ENCODE data around the gene OR6B1.

Gene OR6B1

DNA sequence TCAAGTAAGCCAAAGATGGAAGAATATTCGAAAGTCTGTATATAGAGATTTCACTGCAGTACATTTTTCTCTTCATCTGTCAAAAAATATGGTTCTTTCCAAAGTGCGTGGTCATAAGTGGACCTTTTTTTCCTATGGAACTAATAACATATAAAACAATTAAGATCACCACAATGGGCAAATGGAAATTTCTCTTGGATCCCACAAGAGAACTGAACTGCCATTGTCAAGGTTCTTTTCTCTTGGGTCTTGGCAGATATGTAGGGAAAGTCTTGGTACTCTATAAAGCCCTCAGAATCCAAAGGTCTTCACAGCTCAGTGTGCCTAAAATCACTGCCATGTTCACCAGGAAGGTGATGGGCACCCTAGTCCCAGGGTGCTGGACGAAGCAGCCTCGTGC is at the start of gene OR6B1:
Gene OR6B1 (plus strand): TSS at position 301 of the 400 bp plus-strand sequence. CDS start 3,677 bp downstream, outside the sequence.
- DNase-seq, result no peak

DNA sequence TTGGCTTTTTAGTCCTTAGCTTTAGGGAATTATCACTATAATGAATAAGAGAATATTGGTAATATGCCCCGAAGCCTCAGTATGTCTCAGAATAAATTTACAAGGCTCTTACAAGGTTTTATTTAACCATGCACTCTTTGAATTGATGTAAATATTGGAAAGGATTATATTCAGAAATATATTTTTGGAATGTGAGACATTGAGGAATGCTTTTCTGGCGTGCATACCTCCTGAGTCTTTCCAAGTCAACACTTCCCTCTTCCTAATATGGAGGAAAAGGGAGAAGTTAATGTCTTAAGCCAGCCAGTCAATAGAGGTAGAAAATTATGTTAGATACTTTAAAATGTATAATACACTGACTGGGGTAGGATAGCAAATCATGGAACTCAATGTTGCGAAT is 46.7 kb upstream of the OR6B1 start:
- DNase-seq, result no peak

DNA sequence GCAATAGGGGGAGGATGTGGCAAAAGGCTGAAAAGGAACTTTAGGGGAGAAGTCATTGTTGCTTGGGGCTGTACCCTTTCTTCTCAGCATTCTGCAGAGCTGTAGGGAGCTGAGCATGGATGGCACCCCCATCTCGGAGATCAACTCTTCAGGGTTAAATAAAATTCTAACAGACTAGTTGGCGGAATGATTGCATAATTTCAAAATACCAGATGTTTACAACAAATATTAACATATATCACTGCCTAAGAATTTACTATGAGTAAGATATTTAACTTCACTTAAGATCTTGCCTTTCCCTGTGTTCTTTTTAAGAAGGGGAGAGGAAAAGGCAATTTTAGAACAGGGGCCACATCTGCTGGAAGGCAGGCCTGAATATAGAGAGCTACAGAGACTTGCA is 46.0 kb upstream of the OR6B1 start:
- DNase-seq, result no peak

DNA sequence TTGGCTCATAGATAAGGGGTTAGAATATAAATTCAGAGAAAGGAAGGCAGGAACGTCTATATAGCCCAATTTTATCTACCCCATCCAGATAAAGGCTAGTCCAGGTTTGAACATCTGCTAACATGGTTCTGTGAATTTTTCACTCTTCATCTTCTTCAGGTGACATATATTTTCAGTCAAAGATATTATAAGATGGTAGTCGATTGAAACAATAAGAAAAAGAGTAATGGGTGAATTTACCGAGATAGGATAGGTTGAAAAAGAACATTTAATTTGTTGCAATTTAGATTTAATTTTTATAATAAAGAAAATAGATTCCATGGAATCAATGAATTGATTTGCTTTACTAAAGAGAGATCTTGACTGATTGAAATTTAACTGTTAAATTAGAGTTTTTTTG is 45.6 kb upstream of the OR6B1 start, which contains the start of gene OR2F1:
Gene OR2F1 (plus strand): TSS at position 301 of the 400 bp plus-strand sequence. CDS start 5,127 bp downstream, outside the sequence.
- DNase-seq, result no peak

DNA sequence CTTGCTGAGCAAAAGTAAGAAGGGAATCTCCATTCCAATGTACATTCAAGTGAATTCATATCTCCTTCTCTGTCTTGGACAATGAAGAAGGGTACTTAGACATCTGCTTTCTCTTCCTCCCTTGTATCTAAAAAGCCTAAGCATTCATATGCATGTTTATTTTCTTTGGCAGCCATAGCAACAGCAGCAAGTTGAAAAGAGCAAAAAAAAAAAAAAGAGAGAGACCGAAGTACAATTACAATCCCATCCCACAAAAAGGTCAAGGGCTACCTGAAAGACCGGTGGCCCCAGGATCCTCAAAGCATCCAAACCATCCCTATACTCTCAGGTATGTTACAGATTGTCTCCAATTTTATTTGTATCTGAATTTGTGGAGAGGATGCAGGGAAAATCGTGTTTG is 41.3 kb upstream of the OR6B1 start:
- no peak for DNase-seq

DNA sequence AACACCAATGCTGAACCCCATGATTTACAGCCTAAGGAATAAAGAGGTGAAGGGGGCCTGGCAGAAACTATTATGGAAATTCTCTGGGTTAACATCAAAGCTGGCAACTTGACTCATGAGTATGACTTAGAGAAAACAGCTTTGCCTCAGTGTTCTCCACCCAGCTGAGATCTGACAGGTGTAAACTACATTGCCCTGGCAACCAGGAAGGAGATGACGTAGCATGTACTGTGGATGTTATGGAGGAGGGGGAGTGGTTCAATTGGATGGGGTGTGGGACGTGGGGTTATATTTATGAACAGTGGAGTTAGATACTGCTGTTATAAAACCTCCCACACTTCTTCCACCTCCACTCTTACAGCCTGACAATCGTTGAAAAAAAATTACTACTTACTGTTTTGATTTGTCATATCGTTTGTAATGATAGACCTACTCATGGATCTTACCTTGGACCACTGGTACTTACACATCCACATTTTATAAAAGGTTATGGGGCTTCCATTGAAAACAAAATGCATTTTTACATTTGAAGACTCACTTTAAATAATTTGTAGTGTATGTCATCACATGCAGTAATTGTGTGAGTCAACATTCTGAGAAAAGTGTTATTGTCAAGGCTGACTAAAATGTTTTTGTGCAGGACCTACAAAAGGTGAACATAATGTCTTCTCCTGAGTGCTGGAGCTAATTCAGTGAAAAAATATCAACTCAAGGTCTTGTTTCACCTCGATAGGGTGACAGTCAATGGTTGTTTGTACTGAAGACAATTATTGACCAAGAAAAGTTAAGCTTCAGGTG is 39.1 kb upstream of the OR6B1 start:
- no peak for DNase-seq

DNA sequence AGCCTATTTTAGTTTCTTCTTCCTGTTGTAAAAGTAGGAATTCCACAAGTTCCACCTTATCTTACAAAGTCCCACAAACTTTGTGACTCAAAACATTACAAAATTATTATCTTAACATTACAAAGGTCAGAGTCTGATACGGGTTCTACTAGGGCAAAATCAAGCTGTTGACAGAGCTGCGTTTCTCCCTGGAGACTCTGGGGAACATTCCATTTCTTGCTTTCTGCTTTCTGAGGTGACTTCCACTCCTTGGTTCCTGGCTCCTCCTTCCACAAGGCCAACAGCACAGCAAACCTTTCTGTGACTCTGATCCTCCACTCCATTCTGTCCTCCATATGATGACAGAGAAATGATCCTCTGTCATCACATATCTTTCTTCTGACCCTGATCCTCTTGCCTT is 34.8 kb upstream of the OR6B1 start:
- DNase-seq, result no peak

DNA sequence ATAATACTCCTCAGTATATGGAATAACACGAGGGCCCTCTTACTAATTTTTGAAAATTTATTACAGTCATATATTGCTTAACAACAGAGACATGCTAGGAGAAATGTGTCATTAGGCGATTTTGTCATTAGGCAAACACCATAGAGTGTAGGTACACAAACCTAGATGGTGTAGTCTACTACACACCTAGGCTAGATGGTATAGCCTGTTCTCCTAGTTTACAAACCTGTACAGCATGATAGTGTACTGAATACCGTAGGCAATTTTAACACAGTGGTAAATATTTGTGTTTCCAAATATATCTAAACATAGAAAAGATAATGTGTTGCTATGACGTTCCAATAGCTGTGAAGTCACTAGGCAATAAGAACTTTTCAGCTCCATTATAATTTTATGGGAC is 32.7 kb upstream of the OR6B1 start:
- DNase-seq, result no peak

DNA sequence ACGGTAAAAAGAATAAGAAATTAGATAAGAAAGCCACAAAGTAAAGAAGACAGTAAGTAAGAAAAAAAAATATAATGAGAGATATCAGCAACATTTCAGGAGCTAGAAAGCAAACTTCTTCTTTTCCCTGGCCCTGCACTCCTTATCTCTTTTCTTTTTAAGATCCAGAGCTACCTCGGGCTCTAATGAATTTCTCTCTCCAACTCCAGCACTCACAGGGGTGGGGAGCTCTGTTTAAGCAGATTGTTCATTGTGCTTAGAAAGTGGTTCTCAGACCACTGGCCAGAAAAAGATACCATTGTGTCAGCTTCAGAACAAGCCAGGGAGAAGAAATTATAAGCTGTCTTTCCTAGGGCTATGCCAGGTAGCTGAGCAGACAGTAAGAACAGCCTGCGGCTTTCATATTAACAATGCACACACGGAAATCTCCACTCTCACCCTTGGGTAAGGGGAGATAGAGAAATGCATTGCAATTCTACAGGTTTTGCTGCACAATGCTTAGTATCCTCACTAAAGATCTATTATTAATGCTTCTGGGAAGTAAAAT is 26.2 kb upstream of the OR6B1 start:
- no peak for DNase-seq

DNA sequence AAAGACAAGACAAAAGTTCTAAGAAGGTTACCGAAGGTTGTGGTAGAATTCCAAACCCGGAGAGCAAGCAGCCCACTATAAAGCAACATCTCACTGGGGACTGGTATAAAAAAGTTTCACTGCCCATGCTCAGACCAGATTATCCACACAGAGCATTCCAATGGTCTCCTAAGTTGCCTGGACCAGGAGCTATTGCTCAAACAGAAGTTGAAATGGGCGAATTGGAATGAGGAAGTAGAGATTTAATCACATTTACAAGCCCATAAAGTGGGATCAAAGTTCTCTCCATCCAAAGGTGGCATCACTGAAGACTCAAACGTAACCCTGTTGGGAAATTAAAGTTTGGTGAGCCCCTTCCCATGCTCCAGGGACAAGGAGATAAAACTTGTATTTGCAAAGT is 25.7 kb upstream of the OR6B1 start:
- DNase-seq, result no peak

DNA sequence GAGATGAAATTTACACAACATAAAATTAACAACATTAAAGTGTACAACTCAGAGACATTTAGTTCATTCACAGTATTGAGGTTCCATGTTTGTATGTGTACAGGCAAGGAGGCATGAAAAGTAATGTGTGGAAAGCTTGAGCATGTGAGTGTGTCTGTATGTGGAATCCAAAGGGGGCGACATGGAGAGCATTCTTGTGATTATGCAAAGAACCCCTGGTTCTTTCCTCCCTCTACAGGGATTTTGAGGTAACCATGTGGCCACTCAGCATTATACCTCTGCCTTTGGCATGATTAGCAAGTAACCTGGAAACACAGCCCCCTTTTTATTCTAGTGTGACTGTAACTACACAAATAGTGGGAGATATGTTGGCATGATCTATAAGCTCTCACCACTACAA is 24.5 kb upstream of the OR6B1 start:
- DNase-seq, result no peak

DNA sequence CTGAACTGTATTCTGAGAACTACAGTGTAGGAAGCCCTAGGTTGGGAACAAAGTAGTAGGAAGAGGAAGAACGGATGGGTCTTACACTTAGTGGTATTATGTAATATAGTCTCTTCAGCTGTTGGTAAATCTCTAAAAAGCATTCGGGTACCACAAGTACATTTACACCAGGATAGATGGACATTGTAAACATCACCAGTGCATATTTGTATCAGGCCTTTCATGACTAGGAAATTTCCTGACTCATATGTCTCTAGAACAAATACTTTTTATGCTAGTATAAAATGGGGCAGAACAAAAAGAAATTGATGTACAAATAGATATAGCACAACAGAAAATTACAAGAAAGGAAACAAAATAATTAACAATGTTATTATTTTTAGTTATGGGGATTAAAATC is 21.5 kb upstream of the OR6B1 start:
- DNase-seq, result no peak

DNA sequence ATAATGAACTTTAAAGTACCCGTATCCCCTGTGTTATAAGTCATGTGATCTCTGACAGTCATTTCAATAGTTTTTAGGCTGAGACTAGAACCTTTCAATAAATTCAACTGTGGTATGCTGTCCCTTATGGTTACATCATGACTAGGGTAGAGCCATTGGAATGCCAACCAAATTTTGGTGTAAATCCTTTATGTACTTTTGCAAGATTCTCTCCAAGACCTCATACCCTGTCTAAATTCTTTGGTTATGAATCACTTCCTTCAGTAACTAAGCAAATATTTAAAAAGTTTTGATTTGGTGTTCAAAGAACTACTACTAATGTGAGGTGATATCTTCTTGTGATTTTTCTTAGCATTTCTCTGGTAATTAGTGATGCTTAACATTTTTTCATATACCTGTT is 20.8 kb upstream of the OR6B1 start:
- no peak for DNase-seq

DNA sequence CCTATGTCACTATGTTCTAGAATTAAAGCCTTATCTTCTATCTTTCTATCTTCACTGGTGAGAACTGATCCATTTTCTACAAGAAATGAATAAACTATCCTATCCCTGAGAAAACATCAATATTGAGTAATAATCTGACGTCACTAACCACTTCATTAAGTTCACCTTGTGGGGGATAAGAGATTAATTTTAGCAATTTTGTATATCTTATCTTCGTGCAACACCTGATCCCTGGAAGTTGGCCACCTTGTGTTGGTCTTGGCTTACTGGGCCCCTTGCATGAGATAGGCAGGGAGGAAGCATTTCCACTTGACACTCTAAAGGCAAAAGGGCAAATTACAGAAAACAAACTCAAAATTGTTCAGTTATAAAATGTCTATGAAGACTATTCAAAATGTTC is 20.1 kb upstream of the OR6B1 start:
- no peak for DNase-seq

DNA sequence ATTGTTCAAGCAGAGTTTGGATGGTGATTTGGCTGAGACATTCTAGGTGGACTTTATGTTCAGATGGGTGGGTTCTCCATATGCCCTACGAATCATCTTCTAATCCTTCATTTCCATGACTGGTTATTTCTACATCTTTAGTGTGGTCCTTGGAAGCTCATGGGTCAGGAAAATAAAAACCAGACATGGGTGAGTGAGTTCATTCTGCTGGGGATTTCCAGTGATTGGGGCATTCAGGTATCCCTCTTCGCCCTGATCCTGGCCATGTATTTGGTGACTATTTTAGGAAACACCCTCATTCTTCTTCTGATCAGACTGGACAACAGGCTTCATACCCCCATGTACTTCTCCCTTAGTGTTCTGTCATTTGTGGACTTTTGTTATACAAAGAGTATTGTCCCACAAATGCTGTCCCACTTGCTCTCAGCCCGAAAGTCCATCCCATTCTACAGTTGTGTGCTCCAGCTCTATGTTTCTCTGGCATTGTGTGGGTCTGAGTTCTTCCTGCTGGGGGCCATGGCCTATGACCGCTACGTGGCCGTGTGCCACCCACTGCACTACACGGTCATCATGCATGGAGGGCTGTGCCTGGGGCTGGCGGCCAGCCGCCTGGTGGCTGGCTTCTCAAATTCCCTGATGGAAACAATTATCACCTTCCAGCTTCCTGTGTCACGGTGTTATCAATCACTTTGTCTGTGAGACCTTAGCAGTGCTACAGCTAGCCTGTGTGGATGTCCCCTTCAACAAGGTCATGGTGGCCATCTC is 19.2 kb upstream of the OR6B1 start:
- no peak for DNase-seq

DNA sequence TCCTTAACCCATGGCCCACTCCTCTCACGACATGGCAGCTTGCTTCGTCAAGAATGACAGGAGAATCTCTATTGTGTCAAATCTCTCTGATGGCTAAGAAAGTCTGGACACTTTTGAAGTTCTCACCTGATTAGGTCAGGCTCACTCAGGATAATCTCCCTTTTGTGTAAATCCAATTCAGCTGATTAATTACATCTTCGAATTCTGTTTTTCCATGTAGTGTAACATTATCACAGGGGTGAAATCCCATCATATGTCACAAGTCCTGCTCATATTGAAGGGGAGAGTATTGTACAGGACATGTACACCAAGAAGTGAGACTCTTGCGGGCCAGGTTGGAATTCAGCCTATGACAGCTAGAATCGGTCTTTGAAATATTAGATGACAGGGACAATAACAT is 16.2 kb upstream of the OR6B1 start:
- no peak for DNase-seq

DNA sequence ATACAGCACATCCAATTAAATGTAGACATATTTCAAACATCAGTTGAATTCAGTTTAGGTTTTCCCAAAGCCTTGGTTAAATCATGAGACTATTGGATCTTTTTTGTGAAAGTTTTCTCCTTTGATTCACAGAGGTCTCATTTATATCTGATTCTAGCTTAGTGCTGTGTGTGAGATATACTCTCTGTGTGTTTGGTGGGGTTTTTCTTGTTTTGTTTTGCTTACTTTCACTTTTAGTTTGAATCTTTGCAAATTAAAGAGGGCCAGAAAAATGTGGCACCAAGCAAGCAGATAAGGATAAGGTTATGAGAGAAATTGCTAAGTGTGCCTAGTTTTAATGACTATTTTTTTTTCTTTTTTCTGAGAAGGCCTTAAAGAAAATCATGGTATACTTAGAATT is 12.6 kb upstream of the OR6B1 start:
- DNase-seq, result no peak

DNA sequence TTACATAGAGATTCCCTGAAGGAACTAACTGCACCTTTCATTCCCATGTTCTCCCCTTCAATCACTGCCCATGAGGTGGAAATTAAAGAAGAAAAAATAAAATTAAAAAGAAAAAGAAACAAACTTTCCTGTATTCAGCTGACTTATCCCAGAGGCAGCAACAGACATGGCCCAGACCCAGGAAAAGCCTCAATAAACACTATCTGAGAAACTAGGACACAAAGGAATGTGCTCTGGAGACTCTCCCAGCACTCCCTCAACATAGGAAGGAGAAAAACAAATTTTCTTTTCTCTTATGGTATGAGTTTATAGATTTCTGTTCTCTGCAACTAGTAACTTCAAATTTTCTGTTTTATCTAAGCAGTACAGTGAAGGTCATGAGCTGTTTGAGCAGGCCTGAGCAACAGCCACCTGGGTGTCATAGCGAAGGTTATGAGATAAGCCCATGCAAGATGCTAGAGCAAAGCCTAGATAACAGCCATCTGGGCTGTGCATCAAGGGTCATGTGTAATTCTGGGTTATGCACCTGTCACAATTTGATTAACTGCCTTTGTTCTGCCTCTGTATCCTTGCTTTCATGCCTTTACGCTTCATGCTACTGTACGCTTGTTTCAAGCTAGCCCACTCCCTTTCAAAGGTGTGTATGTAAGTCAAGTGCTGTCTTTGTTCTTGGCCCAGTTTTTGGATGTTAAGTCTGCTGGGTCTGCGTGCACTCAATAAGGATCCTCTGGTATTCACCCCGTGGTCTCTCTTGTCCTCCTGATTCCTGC is 11.0 kb upstream of the OR6B1 start:
- DNase-seq, result no peak

DNA sequence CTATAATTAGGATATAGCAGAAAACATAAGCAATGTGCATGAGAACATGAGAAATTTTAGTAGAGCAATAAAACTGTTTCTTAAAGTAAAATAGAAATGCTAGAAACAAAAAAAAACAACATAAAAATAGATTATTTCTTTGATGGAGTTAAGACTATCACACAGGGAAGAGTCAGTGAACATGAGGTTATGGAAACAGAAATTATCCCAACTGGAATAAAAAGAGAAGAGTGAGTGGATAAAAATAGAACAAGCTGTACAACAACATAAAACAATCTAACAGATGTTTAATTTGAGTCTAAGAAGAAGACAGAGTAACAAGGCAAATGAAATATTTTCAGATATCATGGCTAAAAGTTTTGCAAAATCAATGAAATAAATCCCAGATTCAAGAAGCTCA is 7.5 kb upstream of the OR6B1 start:
- DNase-seq, result no peak

DNA sequence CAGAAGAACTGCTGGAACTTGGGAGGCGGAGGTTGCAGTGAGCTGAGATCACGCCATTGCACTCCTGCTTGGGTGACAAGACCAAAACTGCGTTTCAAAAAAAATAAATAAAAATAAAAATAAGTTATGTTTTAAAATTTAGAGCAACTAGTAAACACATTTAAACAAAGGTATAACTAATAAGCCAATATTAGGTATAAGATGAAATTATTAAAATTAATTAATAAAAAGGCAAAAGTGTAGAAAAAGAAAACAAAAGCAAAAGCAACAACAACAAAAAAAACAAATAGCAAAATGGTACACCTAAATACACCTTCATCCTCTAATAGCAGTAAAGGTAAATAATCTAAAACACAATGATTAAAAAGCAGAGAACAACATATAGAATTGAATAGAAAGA is 6.2 kb upstream of the OR6B1 start:
- no peak for DNase-seq

DNA sequence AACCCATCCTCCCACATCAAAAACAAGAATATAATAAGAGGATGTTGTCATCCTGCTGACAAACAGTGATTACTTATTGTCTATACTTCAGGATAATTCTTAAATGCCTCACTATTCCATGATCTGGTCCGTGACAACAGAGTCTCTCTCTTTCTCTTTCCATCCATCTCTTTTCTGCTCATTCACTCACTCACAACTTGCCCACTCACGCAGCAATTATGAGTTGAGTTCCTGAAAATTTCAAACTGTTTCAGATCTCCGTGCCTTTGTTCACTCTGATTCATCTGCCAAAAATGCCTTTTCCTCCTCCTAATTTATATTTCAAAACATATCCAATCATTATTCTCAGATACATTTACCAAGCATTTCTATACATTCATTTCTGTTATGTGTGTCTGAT is 1.4 kb downstream of the OR6B1 start:
- no peak for DNase-seq

DNA sequence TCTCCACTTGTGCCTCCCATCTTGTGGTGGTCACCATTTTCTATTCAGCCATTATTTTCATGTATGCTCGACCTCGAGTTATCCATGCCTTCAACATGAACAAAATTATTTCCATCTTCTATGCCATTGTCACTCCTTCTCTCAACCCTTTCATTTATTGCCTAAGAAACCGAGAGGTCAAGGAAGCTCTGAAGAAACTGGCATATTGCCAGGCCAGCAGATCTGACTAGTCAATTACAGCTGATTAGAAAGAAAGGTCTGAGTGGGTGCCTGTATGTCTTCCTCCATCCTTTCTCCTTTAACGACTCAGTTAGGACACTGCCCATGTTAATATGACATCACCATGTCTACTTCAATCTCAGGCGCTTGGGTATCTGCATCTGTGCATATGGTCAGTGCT is 4.6 kb downstream of the OR6B1 start:
- no peak for DNase-seq

DNA sequence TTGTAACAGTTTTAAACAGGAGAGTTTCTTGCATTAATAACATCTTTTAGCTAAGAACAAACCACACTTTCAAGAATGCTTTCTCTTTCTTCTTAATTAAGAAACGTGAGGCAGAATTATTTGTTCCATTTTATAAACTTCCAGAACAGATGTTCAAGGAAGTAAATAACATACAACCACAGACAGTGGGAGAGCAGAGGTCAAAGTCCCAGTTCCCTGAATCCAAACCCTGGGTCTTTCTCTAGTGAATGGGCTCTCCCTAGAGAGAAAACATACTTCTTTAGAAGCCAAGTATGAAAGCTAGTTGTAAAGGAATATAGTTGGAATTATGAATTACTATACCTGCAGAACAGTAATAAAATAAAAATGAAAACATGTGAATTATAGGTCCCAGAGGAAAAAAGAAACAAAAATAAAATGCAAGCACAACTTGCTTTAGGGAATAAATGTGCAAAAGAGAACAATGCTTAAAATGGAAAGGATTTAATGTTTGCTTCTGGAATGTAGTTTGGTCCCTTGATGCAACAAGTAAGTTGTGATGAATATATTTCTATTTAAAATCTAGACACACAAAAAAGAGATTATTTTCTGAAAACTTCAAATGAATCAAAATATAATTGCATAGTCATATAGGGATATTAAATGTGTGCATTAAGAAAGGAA is 6.0 kb downstream of the OR6B1 start:
- DNase-seq, result no peak
